Heart left ventricle (tissue), 16 donors: ENCODE data around the gene OTUD1. TPM values are rescaled to one million over a fixed set of nuclear protein-coding genes. Genes with fewer than 3 reads are reported as not detected.

Source experiments
- ATAC-seq, 4 donors: fragments of 200-7000 bp; cut with Tn5 transposase; one replicate each; pipeline ENCODE4 v1.9.1; 2020 to 2022; ENCODE audit warnings: moderate library complexity in 4 of 4, mild to moderate bottlenecking in 3 of 4, moderate number of reproducible peaks in 1 of 4
- DNase-seq, 5 donors: peaks; one replicate each; pipeline ENCODE4 v3.0.0-alpha.2; 2020
- H3K27ac ChIP-seq, 12 donors: fragments of 200-600 bp; sonication (generic) in 4 of 12; one replicate each; pipeline versions ENCODE4 v1.5.0 to v1.8.0; 2016 to 2022; ENCODE audit warnings: mild to moderate bottlenecking in 2 of 12
- H3K27me3 ChIP-seq, 9 donors: fragments of 200-600 bp; sonication (generic) in 2 of 9; one replicate each; pipeline versions ENCODE4 v1.5.1 to v1.8.0; 2016 to 2022; ENCODE audit warnings: mild to moderate bottlenecking in 3 of 9
- H3K36me3 ChIP-seq, 9 donors: fragments of 200-600 bp; sonication (generic) in 2 of 9; one replicate each; pipeline versions ENCODE4 v1.5.0 to v1.8.0; 2018 to 2022; ENCODE audit warnings: mild to moderate bottlenecking in 2 of 9
- H3K4me1 ChIP-seq, 12 donors: fragments of 200-600 bp; sonication (generic) in 4 of 12; one replicate each; pipeline versions ENCODE4 v1.5.0 to v1.8.0; 2016 to 2022; ENCODE audit warnings: mild to moderate bottlenecking in 3 of 12
- H3K4me3 ChIP-seq, 12 donors: fragments of 200-600 bp; sonication (generic) in 4 of 12; one replicate each; pipeline versions ENCODE4 v1.5.0 to v1.8.0; 2017 to 2022; ENCODE audit warnings: mild to moderate bottlenecking in 9 of 12, moderate library complexity in 4 of 12
- H3K9me3 ChIP-seq, 12 donors: fragments of 200-600 bp; sonication (generic) in 4 of 12; one replicate each; pipeline versions ENCODE4 v1.5.0 to v1.8.0; 2016 to 2022; ENCODE audit warnings: mild to moderate bottlenecking in 1 of 12
- CTCF ChIP-seq, 12 donors: fragments of 200-600 bp; sonication (generic) in 4 of 12; IDR thresholded peaks; one replicate each; pipeline versions ENCODE4 v1.5.0 to v1.8.0; 2018 to 2022; ENCODE audit warnings: antibody characterized with exemption in 12 of 12, mild to moderate bottlenecking in 5 of 12
- POLR2A ChIP-seq, 2 donors: fragments of 450-650 bp; IDR thresholded peaks; one replicate each; pipeline ENCODE4 v1.6.1; 2017; ENCODE audit warnings: antibody characterized with exemption in 2 of 2, mild to moderate bottlenecking in 2 of 2, moderate library complexity in 2 of 2
- WGBS, 4 donors: extraction: QIAGEN DNeasy Blood & Tissue Kit in 2 of 4; methylation state at CpG; one replicate each; pipeline versions ENCODE4 v1.1.5 to v1.1.7; 2013 to 2018; 5-methylcytosine and 5-hydroxymethylcytosine counted together
- intact Hi-C, 10 donors: fragments of 100-400 bp; cut with DNase I; formaldehyde crosslinking; loops; one replicate each; pipeline versions ENCODE4 v1.11.1 to v1.14.2; 2022
- polyA plus RNA-seq, 2 donors: library from polyadenylated mRNA; stranded (reverse); fragments of 200-250 nt; gene quantifications; one replicate each; pipeline ENCODE4 v1.2.3, GENCODE V29; 2013
- total RNA-seq, 9 donors: library from RNA; depleted of rRNA in 2 of 9; stranded (reverse); fragments of >200 nt in 2 of 9; fragmentation: NEBNext Ultra II Directional in 3 of 9; extraction: Animal tissue kit (Norgen Biotek cat#: 25700) in 3 of 9; gene quantifications; one replicate each; pipeline versions ENCODE4 v1.1.0 to v1.2.4, GENCODE V29; 2016 to 2023
- donor health status: ischemic (EF 13 %, LVEDD 7.1; RV severe dilation, severe dysfunction).
- donor health status: healthy with polysubstance abuse.
- donor health status: DM: no; HTN: yes; CAD: no.
- donor health status: DM: no; HTN: no; CAD: no.
- donor health status: ischemic (EF 25% LVEDD 6.9; RV normal size, moderate dysfunction).
- donor health status: ischemic (EF 25% LVEDD 5.7; RV mildly dilated, moderate dysfunction).
- donor health status: healthy.
- donor health status: DM: yes; HTN: yes; CAD: no.
- donor health status: ischemic (EF 35%, LVEDD 5.7; RV mildly dilated, moderate dysfunction).
- donor health status: nonischemic (EF 11% LVEDD 7.7; RV severe dilation, severe dysfunction).
- donor health status: DM: yes; HTN: yes; CAD: no.
- donor health status: PGD.
- donor health status: ischemic (EF 29% LVEDD 5.4; RV normal size, mild dysfunction).
- donor health status: nonischemic (EF 23%, LVEDD 6.1; RV moderate dilation, normal function).

OTUD1 gene
- total and polyA plus RNA-seq, 11 donors: 8.7 to 60.9 (median 19.7) TPM

DNA sequence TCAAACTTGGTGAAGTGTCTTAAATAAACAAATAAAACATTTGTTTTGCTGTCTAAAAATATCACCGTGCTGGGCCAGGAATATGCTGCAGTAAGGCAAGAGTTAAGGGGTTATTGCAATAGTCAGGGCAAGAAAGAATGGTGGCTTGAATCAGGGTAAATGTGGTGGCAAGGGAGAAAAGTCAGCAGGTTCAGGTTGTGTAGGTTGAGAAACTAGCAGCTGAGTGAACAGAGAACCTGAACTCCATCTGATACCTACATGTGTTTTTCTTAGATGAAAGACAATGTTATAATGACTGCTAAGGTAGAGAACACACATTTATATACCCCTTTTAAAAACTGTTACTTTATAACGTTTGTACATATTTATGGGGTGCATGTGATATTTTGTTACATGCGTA lies 28.7 kb downstream of the OTUD1 start:
- WGBS, 4 donors: 80 to 89% (median 86%) methylated on average over 3 of the region's 3 CpGs

GRCh38 chr10:23469596-23470237 lies 30.8 kb downstream of the OTUD1 start:
- peaks cover 0 to 6% (median 0%) of the 10 kb centered on the region in 9 donors for H3K27me3 ChIP-seq

More for the DNA sequence above, 28.7 kb downstream of the OTUD1 start:
- Histone ChIP-seq H3K27ac (no peak overlapping the region), H3K36me3 (no peaks in the 10 kb centered on the region), H3K27me3 (peaks cover 0 to 6% (median 0%) of the 10 kb centered on the region in 9 donors), H3K4me1 (peaks cover 0 to 11% (median 2%) of the 10 kb centered on the region in 12 donors), H3K9me3 (no peaks in the 10 kb centered on the region), H3K4me3 (no peak overlapping the region)
- no peak for ATAC-seq
- no peak for TF ChIP-seq CTCF (IDR thresholded peaks at IDR 0.05)
- no peak for TF ChIP-seq POLR2A (IDR thresholded peaks at IDR 0.05)
- DNase-seq: no peak
- intact Hi-C loops: loop anchor here in 1 of 10 donors (5.0 kb wide), 1 partner anchor 50 kb away; no protein-coding TSS in a partner anchor

GRCh38 chr10:23472181-23472580 lies 33.3 kb downstream of the OTUD1 start:
- Histone ChIP-seq H3K4me1 (peaks cover 0 to 11% (median 2%) of the 10 kb centered on the region in 12 donors), H3K4me3 (no peak overlapping the region), H3K36me3 (no peaks in the 10 kb centered on the region), H3K27ac (no peak overlapping the region), H3K9me3 (no peaks in the 10 kb centered on the region), H3K27me3 (peaks cover 0 to 6% (median 0%) of the 10 kb centered on the region in 9 donors)
- DNase-seq (no peak), ATAC-seq (no peak)
- TF ChIP-seq POLR2A (IDR thresholded peaks at IDR 0.05): no peak
- TF ChIP-seq CTCF (IDR thresholded peaks at IDR 0.05): no peak
- WGBS, 4 donors: 75 to 87% (median 81%) methylated on average over 8 of the region's 8 CpGs
- intact Hi-C loops: no loop called here

More at GRCh38 chr10:23469596-23470237, 30.8 kb downstream of the OTUD1 start:
- Histone ChIP-seq H3K27ac (no peak overlapping the region), H3K4me3 (no peak overlapping the region), H3K36me3 (no peaks in the 10 kb centered on the region), H3K9me3 (no peaks in the 10 kb centered on the region), H3K4me1 (peaks cover 0 to 11% (median 2%) of the 10 kb centered on the region in 12 donors)
- intact Hi-C loops: loop anchor here in 2 of 10 donors (2.0 to 5.0 kb wide), 2 partner anchors 52 to 57 kb away; no protein-coding TSS in a partner anchor
- TF ChIP-seq POLR2A (IDR thresholded peaks at IDR 0.05) (no peak), CTCF (IDR thresholded peaks at IDR 0.05) (no peak)
- DNase-seq (no peak), ATAC-seq (no peak)
- 47 to 56% (median 50%) methylated on average over 1 of the region's 1 CpG for WGBS, 4 donors

DNA sequence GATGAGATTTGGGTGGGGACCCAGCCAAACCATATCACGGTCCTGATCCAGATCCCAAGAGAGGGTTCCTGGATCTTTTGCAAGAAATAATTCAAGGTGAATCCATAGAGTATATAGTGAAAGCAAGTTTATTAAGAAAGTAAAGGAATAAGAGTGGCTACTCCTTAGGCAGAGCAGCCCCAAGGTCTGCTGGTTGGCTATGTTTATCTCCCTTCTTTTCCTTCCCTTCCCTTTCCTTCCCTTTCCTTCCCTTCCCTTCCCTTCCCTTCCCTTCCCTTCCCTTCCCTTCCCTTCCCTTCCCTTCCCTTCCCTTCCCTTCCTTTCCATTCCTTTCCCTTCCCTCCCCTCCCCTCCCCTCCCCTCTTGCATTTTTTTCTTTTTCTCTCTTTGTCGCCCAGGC lies 35.2 kb downstream of the OTUD1 start:
- intact Hi-C loops: no loop called here
- no peak overlapping the region for H3K4me3 ChIP-seq
- no peaks in the 10 kb centered on the region for H3K27me3 ChIP-seq
- DNase-seq (no peak), ATAC-seq (no peak)
- no peaks in the 10 kb centered on the region for H3K36me3 ChIP-seq
- H3K9me3 ChIP-seq: no peaks in the 10 kb centered on the region
- no peak overlapping the region for H3K27ac ChIP-seq
- TF ChIP-seq POLR2A (IDR thresholded peaks at IDR 0.05) (no peak), CTCF (IDR thresholded peaks at IDR 0.05) (no peak)
- peaks cover 0 to 8% (median 2%) of the 10 kb centered on the region in 12 donors for H3K4me1 ChIP-seq
- WGBS, 4 donors: 85 to 92% (median 91%) methylated on average over 2 of the region's 2 CpGs
